Activated naive CD8-positive, alpha-beta T cell (primary cell): ENCODE measurements around the gene DOC2A.
"Not testable (repeated sequence)": the region's sequence is repeated elsewhere in the genome, so short reads cannot be mapped to it uniquely, and the experiment has no call there.

ENCODE experiments used
- H3K27ac Mint-ChIP-seq: one replicate; pipeline ENCODE4 v1.8.0; 2021; ENCODE audit warnings: mixed read lengths
- H3K27me3 Mint-ChIP-seq: one replicate; pipeline ENCODE4 v1.8.0; 2021; ENCODE audit warnings: mixed read lengths
- H3K36me3 Mint-ChIP-seq: one replicate; pipeline ENCODE4 v1.8.0; 2021; ENCODE audit warnings: mixed read lengths
- H3K4me1 Mint-ChIP-seq: one replicate; pipeline ENCODE4 v1.8.0; 2021; ENCODE audit warnings: low read depth, mixed read lengths
- H3K4me3 Mint-ChIP-seq: one replicate; pipeline ENCODE4 v1.8.0; 2021; ENCODE audit warnings: mild to moderate bottlenecking, mixed read lengths
- H3K9me3 Mint-ChIP-seq: one replicate; pipeline ENCODE4 v1.8.0; 2021; ENCODE audit warnings: low read depth, mixed read lengths

DOC2A gene

GRCh38 chr16:30032083-30032819, 21.4 kb upstream of the DOC2A start:
- Mint-ChIP-seq H3K4me3 (peak overlapping the region; percentile 68), H3K27ac (no peak overlapping the region), H3K36me3 (no peaks in the 10 kb centered on the region), H3K9me3 (no peaks in the 10 kb centered on the region), H3K27me3 (peaks cover 20% of the 10 kb centered on the region), H3K4me1 (peaks cover 11% of the 10 kb centered on the region)

- H3K4me3 Mint-ChIP-seq: no peak overlapping the region
- H3K4me1 Mint-ChIP-seq: peaks cover 11% of the 10 kb centered on the region
- H3K27me3 Mint-ChIP-seq: peaks cover 21% of the 10 kb centered on the region
- no peak overlapping the region for H3K27ac Mint-ChIP-seq
- H3K9me3 Mint-ChIP-seq: no peaks in the 10 kb centered on the region
- H3K36me3 Mint-ChIP-seq: no peaks in the 10 kb centered on the region
Measured at GRCh38 chr16:30031477-30031918, 20.7 kb upstream of the DOC2A start.

GRCh38 chr16:30030841-30031413, 20.1 kb upstream of the DOC2A start, which contains the start of gene TLCD3B:
TLCD3B (minus strand) TSS chr16:30031271; CDS start chr16:30030527, 744 bp downstream.
- H3K4me1 Mint-ChIP-seq: peaks cover 11% of the 10 kb centered on the region
- no peaks in the 10 kb centered on the region for H3K36me3 Mint-ChIP-seq
- no peaks in the 10 kb centered on the region for H3K9me3 Mint-ChIP-seq
- no peak within 1 kb of the TSS for H3K27ac Mint-ChIP-seq
- H3K4me3 Mint-ChIP-seq: peak within 1 kb of the TSS; percentile 68
- H3K27me3 Mint-ChIP-seq: peaks cover 21% of the 10 kb centered on the region

- Mint-ChIP-seq H3K4me1 (peaks cover 11% of the 10 kb centered on the region), H3K36me3 (no peaks in the 10 kb centered on the region), H3K9me3 (no peaks in the 10 kb centered on the region), H3K4me3 (peak overlapping the region; percentile 57), H3K27me3 (peaks cover 21% of the 10 kb centered on the region), H3K27ac (no peak overlapping the region)
Measured at GRCh38 chr16:30030011-30030685, 19.3 kb upstream of the DOC2A start.

- Mint-ChIP-seq H3K36me3 (no peaks in the 10 kb centered on the region), H3K27ac (no peak overlapping the region)
Measured at GRCh38 chr16:30028438-30029076, 17.7 kb upstream of the DOC2A start.

GRCh38 chr16:30027588-30028437, 17.0 kb upstream of the DOC2A start:
- Mint-ChIP-seq H3K36me3 (no peaks in the 10 kb centered on the region), H3K27ac (no peak overlapping the region), H3K9me3 (no peaks in the 10 kb centered on the region), H3K4me1 (peaks cover 11% of the 10 kb centered on the region), H3K4me3 (no peak overlapping the region), H3K27me3 (peaks cover 18% of the 10 kb centered on the region)

More at GRCh38 chr16:30028438-30029076, 17.7 kb upstream of the DOC2A start:
- Mint-ChIP-seq H3K27me3 (peaks cover 18% of the 10 kb centered on the region), H3K4me1 (peaks cover 11% of the 10 kb centered on the region), H3K9me3 (no peaks in the 10 kb centered on the region), H3K4me3 (no peak overlapping the region)

- peaks cover 14% of the 10 kb centered on the region for H3K27me3 Mint-ChIP-seq
- no peaks in the 10 kb centered on the region for H3K9me3 Mint-ChIP-seq
- no peak overlapping the region for H3K27ac Mint-ChIP-seq
- peaks cover 7% of the 10 kb centered on the region for H3K4me1 Mint-ChIP-seq
- no peaks in the 10 kb centered on the region for H3K36me3 Mint-ChIP-seq
- no peak overlapping the region for H3K4me3 Mint-ChIP-seq
Measured at GRCh38 chr16:30026449-30026848, 15.6 kb upstream of the DOC2A start.

- peaks cover 14% of the 10 kb centered on the region for H3K27me3 Mint-ChIP-seq
- no peak overlapping the region for H3K27ac Mint-ChIP-seq
- H3K36me3 Mint-ChIP-seq: no peaks in the 10 kb centered on the region
- H3K4me3 Mint-ChIP-seq: no peak overlapping the region
- no peaks in the 10 kb centered on the region for H3K9me3 Mint-ChIP-seq
- peaks cover 9% of the 10 kb centered on the region for H3K4me1 Mint-ChIP-seq
Measured at GRCh38 chr16:30025574-30025973, 14.7 kb upstream of the DOC2A start.

- Mint-ChIP-seq H3K9me3 (no peaks in the 10 kb centered on the region), H3K36me3 (no peaks in the 10 kb centered on the region), H3K4me1 (peaks cover 7% of the 10 kb centered on the region), H3K4me3 (no peak overlapping the region), H3K27me3 (peaks cover 13% of the 10 kb centered on the region), H3K27ac (no peak overlapping the region)
Measured at GRCh38 chr16:30025156-30025555, 14.3 kb upstream of the DOC2A start.

- H3K4me1 Mint-ChIP-seq: peaks cover 3% of the 10 kb centered on the region
- H3K27ac Mint-ChIP-seq: no peak overlapping the region
- H3K9me3 Mint-ChIP-seq: no peaks in the 10 kb centered on the region
- no peak overlapping the region for H3K4me3 Mint-ChIP-seq
- H3K27me3 Mint-ChIP-seq: peaks cover 7% of the 10 kb centered on the region
- H3K36me3 Mint-ChIP-seq: no peaks in the 10 kb centered on the region
Measured at GRCh38 chr16:30024451-30024850, 13.6 kb upstream of the DOC2A start.

- peaks cover 3% of the 10 kb centered on the region for H3K4me1 Mint-ChIP-seq
- no peaks in the 10 kb centered on the region for H3K9me3 Mint-ChIP-seq
- H3K36me3 Mint-ChIP-seq: no peaks in the 10 kb centered on the region
- no peak overlapping the region for H3K4me3 Mint-ChIP-seq
- no peak overlapping the region for H3K27ac Mint-ChIP-seq
- H3K27me3 Mint-ChIP-seq: peaks cover 4% of the 10 kb centered on the region
Measured at GRCh38 chr16:30023586-30023985, 12.8 kb upstream of the DOC2A start.

GRCh38 chr16:30022887-30023286, 12.1 kb upstream of the DOC2A start, which contains the start of gene C16orf92:
C16orf92 (plus strand) TSS chr16:30023198; CDS start chr16:30023341, 143 bp downstream.
- Mint-ChIP-seq H3K4me1 (peaks cover 3% of the 10 kb centered on the region), H3K9me3 (no peaks in the 10 kb centered on the region), H3K27ac (no peak within 1 kb of the TSS), H3K27me3 (peaks cover 4% of the 10 kb centered on the region), H3K4me3 (no peak within 1 kb of the TSS), H3K36me3 (no peaks in the 10 kb centered on the region)

GRCh38 chr16:30018731-30019158, 7.9 kb upstream of the DOC2A start:
- Mint-ChIP-seq H3K4me1 (peaks cover 3% of the 10 kb centered on the region), H3K27me3 (no peaks in the 10 kb centered on the region), H3K36me3 (no peaks in the 10 kb centered on the region), H3K9me3 (no peaks in the 10 kb centered on the region), H3K27ac (no peak overlapping the region), H3K4me3 (no peak overlapping the region)

- H3K4me1 Mint-ChIP-seq, H3K27ac Mint-ChIP-seq, H3K36me3 Mint-ChIP-seq, H3K27me3 Mint-ChIP-seq, H3K9me3 Mint-ChIP-seq, H3K4me3 Mint-ChIP-seq: not testable (repeated sequence)
Measured at GRCh38 chr16:30017937-30018336, 7.1 kb upstream of the DOC2A start.
